22Rv1 (cell line): Measurements from ENCODE around the gene BCKDHB.

Experiments
- CTCF ChIP-seq: fragments of 450-650 bp; IDR thresholded peaks from 2 replicates; pipeline ENCODE4 v1.5.1; 2017; ENCODE audit warnings: mild to moderate bottlenecking
- ZFX ChIP-seq: fragments of 450-650 bp; IDR thresholded peaks from 2 replicates; pipeline ENCODE4 v1.6.1; 2017; ENCODE audit warnings: antibody characterized with exemption, borderline replicate concordance

- no peak for TF ChIP-seq CTCF
- TF ChIP-seq ZFX: no peak
These were observed 117.3 kb downstream of the BCKDHB start for GRCh38 chr6:80223743-80224212.
